ENCODE results near the gene REPIN1. TPM values are rescaled to one million over a fixed set of nuclear protein-coding genes. Genes with fewer than 3 reads are reported as not detected.

REPIN1 gene
- polyA plus RNA-seq, 1 of the 3 experiments (the other 2 are of a cell fraction): 91.6 TPM

- peak; percentile 21 for DNase-seq
- 94% methylated on average over 11 of the region's 11 CpGs for WGBS (ENCODE audit: low lambda C conversion rate)
These were observed 43.4 kb downstream of the REPIN1 start for GRCh38 chr7:150412016-150412415.

GRCh38 chr7:150412518-150413488, 44.2 kb downstream of the REPIN1 start:
- H3K27me3 ChIP-seq (ENCODE audit: insufficient read depth): no peaks in the 10 kb centered on the region
- H3K36me3 ChIP-seq (replicated peaks in 1 of 2; ENCODE audit: control insufficient read depth in 1 of 2, insufficient read depth in 2 of 2, low read length in 1 of 2): peaks cover 0 to 6% of the 10 kb centered on the region in 2 experiments
- peak; percentile 10 for DNase-seq
- H3K4me1 ChIP-seq (ENCODE audit: control insufficient read depth in 1 of 2, insufficient read depth in 2 of 2, low read depth in 1 of 2, low read length in 1 of 2): no peaks in the 10 kb centered on the region
- CTCF ChIA-PET: interaction anchor here (0.7 to 2.8 kb wide), 3 partner anchors 9 to 57 kb away, joined by 3 to 8 read pairs (median 5); no protein-coding TSS in a partner anchor
- no peaks in the 10 kb centered on the region for H3K9me2 ChIP-seq
- no peak for TF ChIP-seq USF2 (IDR thresholded peaks at IDR 0.05; ENCODE audit: borderline replicate concordance, low read depth, low read length)
- TF ChIP-seq YY1 (IDR thresholded peaks at IDR 0.05; ENCODE audit: low read depth): no peak
- no peak for TF ChIP-seq EP300 (IDR thresholded peaks at IDR 0.05; ENCODE audit: borderline replicate concordance in 1 of 2, low read depth in 1 of 2, low read length in 1 of 2)
- no peak for TF ChIP-seq USF1 (IDR thresholded peaks at IDR 0.05; ENCODE audit: borderline replicate concordance, low read depth)
- no peak for TF ChIP-seq PBX3 (IDR thresholded peaks at IDR 0.05)
- no peak for TF ChIP-seq MAX (IDR thresholded peaks at IDR 0.05; ENCODE audit: low read depth)
- no peak for TF ChIP-seq TEAD4 (IDR thresholded peaks at IDR 0.05; ENCODE audit: borderline replicate concordance, insufficient read depth)
- no peak for TF ChIP-seq NRF1 (IDR thresholded peaks at IDR 0.05; ENCODE audit: low read depth, low read length)
- TF ChIP-seq FOSL2 (IDR thresholded peaks at IDR 0.05; ENCODE audit: borderline replicate concordance, low read depth): no peak
- POLR2A ChIA-PET: no interaction called here
- no peaks in the 10 kb centered on the region for H4K20me1 ChIP-seq (ENCODE audit: insufficient read depth)
- H3K9ac ChIP-seq: no peak overlapping the region
- H3K9me3 ChIP-seq: no peaks in the 10 kb centered on the region
- no peaks in the 10 kb centered on the region for H3F3A ChIP-seq (replicated peaks; ENCODE audit: insufficient read depth)
- no peak overlapping the region for H2AFZ ChIP-seq (ENCODE audit: low read depth)
- H3K79me2 ChIP-seq (ENCODE audit: insufficient read depth): no peaks in the 10 kb centered on the region
- H3K4me2 ChIP-seq: no peak overlapping the region
- 81% methylated on average over 37 of the region's 37 CpGs for WGBS (ENCODE audit: low lambda C conversion rate)
- no peak overlapping the region for H3K27ac ChIP-seq (ENCODE audit: low read depth in 2 of 2, low read length in 1 of 2)
- no peak overlapping the region for H3K4me3 ChIP-seq (ENCODE audit: low read depth in 2 of 2, low read length in 1 of 2)

More at GRCh38 chr7:150412016-150412415, 43.4 kb downstream of the REPIN1 start:
- CTCF ChIA-PET: interaction anchor here (1.0 to 2.8 kb wide), 5 partner anchors 8 to 56 kb away, joined by 3 to 8 read pairs (median 4); no protein-coding TSS in a partner anchor
- Histone ChIP-seq H4K20me1 (ENCODE audit: insufficient read depth) (no peaks in the 10 kb centered on the region), H2AFZ (ENCODE audit: low read depth) (no peak overlapping the region), H3K9me3 (no peaks in the 10 kb centered on the region), H3K9ac (no peak overlapping the region), H3K4me2 (no peak overlapping the region), H3K27ac (ENCODE audit: low read depth in 2 of 2, low read length in 1 of 2) (no peak overlapping the region), H3K79me2 (ENCODE audit: insufficient read depth) (no peaks in the 10 kb centered on the region), H3K36me3 (replicated peaks in 1 of 2; ENCODE audit: control insufficient read depth in 1 of 2, insufficient read depth in 2 of 2, low read length in 1 of 2) (peaks cover 0 to 6% of the 10 kb centered on the region in 2 experiments), H3K4me3 (ENCODE audit: low read depth in 2 of 2, low read length in 1 of 2) (no peak overlapping the region), H3F3A (replicated peaks; ENCODE audit: insufficient read depth) (no peaks in the 10 kb centered on the region), H3K9me2 (no peaks in the 10 kb centered on the region), H3K4me1 (ENCODE audit: control insufficient read depth in 1 of 2, insufficient read depth in 2 of 2, low read depth in 1 of 2, low read length in 1 of 2) (no peaks in the 10 kb centered on the region), H3K27me3 (ENCODE audit: insufficient read depth) (no peaks in the 10 kb centered on the region)
- POLR2A ChIA-PET: no interaction called here
- TF ChIP-seq NFIC (IDR thresholded peaks at IDR 0.05; ENCODE audit: borderline replicate concordance): no peak
- TF ChIP-seq GATA2 (CRISPR knock-in tag; IDR thresholded peaks at IDR 0.05): no peak
- TF ChIP-seq POLR2AphosphoS5 (IDR thresholded peaks at IDR 0.05; ENCODE audit: low read depth, low read length): no peak
